ENCODE data around the gene DNAJA2. TPM values are rescaled to one million over a fixed set of nuclear protein-coding genes. Genes with fewer than 3 reads are reported as not detected.
A peak's percentile ranks its signal among the peaks of the same experiment; 100 is the strongest.

The DNAJA2 gene
- 10 to 100 TPM; 71.8 to 83.2 (median 74.5) TPM for total RNA-seq
- total RNA-seq (2013): 81.4 TPM

GRCh38 chr16:46973207-46973995 is at the start of gene DNAJA2:
TSS of gene DNAJA2 (minus strand) at chr16:46973674. CDS start at chr16:46973572, 102 bp downstream.
- no peak for TF ChIP-seq CTCF (IDR thresholded peaks at IDR 0.05)
- peaks cover 26% of the 10 kb centered on the region for H3K36me3 ChIP-seq (ENCODE audit: control insufficient read depth, insufficient read depth, low read length)
- no peaks in the 10 kb centered on the region for H3K27me3 ChIP-seq (ENCODE audit: control insufficient read depth, insufficient read depth, low read length)
- whole genome bisulfite sequencing (ENCODE audit: insufficient coverage): under 1% methylated on average over 86 of the region's 86 CpGs
- H3K9me3 Mint-ChIP-seq: no peaks in the 10 kb centered on the region
- H3K9me3 ChIP-seq (ENCODE audit: control insufficient read depth, insufficient read depth, low read length): no peaks in the 10 kb centered on the region
- peak within 1 kb of the TSS; percentile 94 for H3K4me3 Mint-ChIP-seq
- DNase-seq (peak; percentile 94 to 96), ATAC-seq (peak; percentile 91 to 99 (median 93))
- peak within 1 kb of the TSS; percentile 95 to 98 for H3K27ac Mint-ChIP-seq
- peak within 1 kb of the TSS; percentile 76 for H3K4me3 ChIP-seq (ENCODE audit: low read length)
- no peaks in the 10 kb centered on the region for H3K27me3 Mint-ChIP-seq (ENCODE audit: low read depth in 2 of 2)
- H3K4me1 Mint-ChIP-seq: peaks cover 28 to 33% of the 10 kb centered on the region in 2 donors
- intact Hi-C loops (cut with micrococcal nuclease): loop anchor here (1.0 to 2.0 kb wide), 3 partner anchors 143 to 1640 kb away; partner anchors contain the start of genes C16orf87, ORC6 and VPS35
- peaks cover 18% of the 10 kb centered on the region for H3K4me1 ChIP-seq (ENCODE audit: control insufficient read depth, insufficient read depth, low read length)
- peak within 1 kb of the TSS; percentile 97 for H3K27ac ChIP-seq (ENCODE audit: low read length)
- peaks cover 5% of the 10 kb centered on the region for H3K36me3 Mint-ChIP-seq

GRCh38 chr16:47019568-47019967 is 46.1 kb upstream of the DNAJA2 start:
- Mint-ChIP-seq H3K4me1 (peaks cover 20 to 26% of the 10 kb centered on the region in 2 donors), H3K36me3 (no peaks in the 10 kb centered on the region), H3K9me3 (no peaks in the 10 kb centered on the region), H3K4me3 (no peak overlapping the region), H3K27me3 (ENCODE audit: low read depth in 2 of 2) (peaks cover 28 to 49% of the 10 kb centered on the region in 2 donors), H3K27ac (no peak overlapping the region)
- Histone ChIP-seq H3K9me3 (ENCODE audit: control insufficient read depth, insufficient read depth, low read length) (no peaks in the 10 kb centered on the region), H3K27me3 (ENCODE audit: control insufficient read depth, insufficient read depth, low read length) (peaks cover 20% of the 10 kb centered on the region), H3K27ac (ENCODE audit: low read length) (no peak overlapping the region), H3K4me1 (ENCODE audit: control insufficient read depth, insufficient read depth, low read length) (peaks cover 27% of the 10 kb centered on the region), H3K36me3 (ENCODE audit: control insufficient read depth, insufficient read depth, low read length) (no peaks in the 10 kb centered on the region), H3K4me3 (ENCODE audit: low read length) (no peak overlapping the region)
- DNase-seq: no peak
- no peak for TF ChIP-seq CTCF (IDR thresholded peaks at IDR 0.05)
- WGBS (ENCODE audit: insufficient coverage): 88% methylated on average over 2 of the region's 2 CpGs
- no peak for ATAC-seq
- intact Hi-C loops (cut with micrococcal nuclease): no loop called here

- 58% methylated on average over 14 of the region's 14 CpGs for WGBS (ENCODE audit: insufficient coverage)
- ATAC-seq (peak; percentile 48 to 54 (median 53)), DNase-seq (peak in 1 of 2 donors; percentile 69)
- Histone ChIP-seq H3K9me3 (ENCODE audit: control insufficient read depth, insufficient read depth, low read length) (no peaks in the 10 kb centered on the region), H3K27me3 (ENCODE audit: control insufficient read depth, insufficient read depth, low read length) (peaks cover 20% of the 10 kb centered on the region), H3K27ac (ENCODE audit: low read length) (no peak overlapping the region), H3K36me3 (ENCODE audit: control insufficient read depth, insufficient read depth, low read length) (no peaks in the 10 kb centered on the region), H3K4me1 (ENCODE audit: control insufficient read depth, insufficient read depth, low read length) (peaks cover 27% of the 10 kb centered on the region), H3K4me3 (ENCODE audit: low read length) (no peak overlapping the region)
- Mint-ChIP-seq H3K27ac (no peak overlapping the region), H3K36me3 (no peaks in the 10 kb centered on the region), H3K4me1 (peaks cover 20 to 26% of the 10 kb centered on the region in 2 donors), H3K27me3 (ENCODE audit: low read depth in 2 of 2) (peaks cover 33 to 54% of the 10 kb centered on the region in 2 donors), H3K9me3 (no peaks in the 10 kb centered on the region), H3K4me3 (no peak overlapping the region)
- TF ChIP-seq CTCF (IDR thresholded peaks at IDR 0.05): no peak
- intact Hi-C loops (cut with micrococcal nuclease): no loop called here
These were observed 44.9 kb upstream of the DNAJA2 start for GRCh38 chr16:47018223-47018891.

Measured in natural killer cell (primary cell).